Measurements from ENCODE around the gene NUTM2F. TPM values are rescaled to one million over a fixed set of nuclear protein-coding genes. Genes with fewer than 3 reads are reported as not detected.
"Not testable (repeated sequence)": the region's sequence is repeated elsewhere in the genome, so short reads cannot be mapped to it uniquely, and the experiment has no call there.

Gene NUTM2F
- total RNA-seq (2021) = 0.15 to 0.55 TPM in 2 of 3 replicates, not detected in the other
- not detected for Bru-seq, nascent RNA
- long read RNA-seq, experiment 1, partial matches to known transcripts = 0 of 1 reads
- long read RNA-seq, experiment 1, other reads (novel, unspliced or antisense) = 1 of 1 reads
- long read RNA-seq, experiment 2 = 0 reads
- long read RNA-seq, experiment 3 = 0 reads

DNA sequence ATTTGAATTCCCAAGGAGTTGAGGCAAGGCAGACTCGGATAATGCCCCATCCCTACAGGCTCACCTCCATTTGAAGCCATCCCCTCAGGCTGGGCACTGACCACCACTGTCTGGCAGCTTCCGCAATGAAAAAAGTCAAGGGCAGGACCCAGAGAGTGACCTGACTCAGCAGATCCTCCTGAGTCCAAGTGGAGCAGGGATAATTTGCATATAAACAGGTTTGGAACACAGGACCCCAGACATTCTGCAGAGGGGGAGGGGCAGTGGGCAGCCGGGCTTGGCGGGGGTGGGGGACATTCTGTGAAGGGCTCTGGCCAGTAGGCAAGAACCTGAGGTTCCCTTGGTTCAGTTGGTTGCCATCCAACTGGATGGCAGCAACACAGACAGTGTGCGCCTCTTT, at the start of gene NUTM2F:
TSS of gene NUTM2F (minus strand) at position 101 of the 400 bp plus-strand sequence. CDS start at position 80, 21 bp downstream.
- CTCF ChIA-PET, H3K36me3 Mint-ChIP-seq: not testable (repeated sequence)

DNA sequence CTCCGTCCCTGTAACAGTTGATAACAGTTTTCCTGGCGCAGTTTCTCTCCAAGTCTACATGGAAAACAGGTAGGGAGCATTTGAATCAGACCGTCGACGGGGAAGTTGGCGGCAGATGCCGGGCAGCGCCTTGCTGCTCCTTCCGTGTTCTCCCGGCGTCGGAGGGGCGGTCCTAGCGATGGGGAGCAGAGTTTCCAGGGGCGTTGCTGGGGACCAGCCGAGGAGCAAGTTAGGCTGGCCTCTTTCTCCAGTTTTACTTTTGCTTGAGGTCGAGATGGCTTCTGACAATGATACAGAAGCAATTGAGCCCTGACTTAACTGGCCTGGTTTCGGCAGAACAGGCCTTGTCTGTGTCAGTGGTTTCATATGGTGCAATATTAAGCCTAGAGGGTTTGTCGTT, 46.8 kb upstream of the NUTM2F start:
- DNase-seq (ENCODE audit: low spot score); POLR2A ChIA-PET; H3K36me3 Mint-ChIP-seq; CTCF ChIA-PET; H3K9me3 Mint-ChIP-seq; H3K4me1 Mint-ChIP-seq: not testable (repeated sequence)
- H3K27ac Mint-ChIP-seq = peak overlapping the region; percentile 89
- H3K27me3 Mint-ChIP-seq (ENCODE audit: low read depth) = peaks cover 18% of the 10 kb centered on the region
- ATAC-seq = peak; percentile 34
- H3K4me3 Mint-ChIP-seq = peak overlapping the region; percentile 85

More for the DNA sequence above, at the start of gene NUTM2F:
- H3K4me3 Mint-ChIP-seq; POLR2A ChIA-PET; H3K27me3 Mint-ChIP-seq (ENCODE audit: low read depth); H3K4me1 Mint-ChIP-seq; H3K9me3 Mint-ChIP-seq; DNase-seq (ENCODE audit: low spot score); H3K27ac Mint-ChIP-seq: not testable (repeated sequence)
- peak; percentile 16; the same call in 1 of the 2 replicates for ATAC-seq

DNA sequence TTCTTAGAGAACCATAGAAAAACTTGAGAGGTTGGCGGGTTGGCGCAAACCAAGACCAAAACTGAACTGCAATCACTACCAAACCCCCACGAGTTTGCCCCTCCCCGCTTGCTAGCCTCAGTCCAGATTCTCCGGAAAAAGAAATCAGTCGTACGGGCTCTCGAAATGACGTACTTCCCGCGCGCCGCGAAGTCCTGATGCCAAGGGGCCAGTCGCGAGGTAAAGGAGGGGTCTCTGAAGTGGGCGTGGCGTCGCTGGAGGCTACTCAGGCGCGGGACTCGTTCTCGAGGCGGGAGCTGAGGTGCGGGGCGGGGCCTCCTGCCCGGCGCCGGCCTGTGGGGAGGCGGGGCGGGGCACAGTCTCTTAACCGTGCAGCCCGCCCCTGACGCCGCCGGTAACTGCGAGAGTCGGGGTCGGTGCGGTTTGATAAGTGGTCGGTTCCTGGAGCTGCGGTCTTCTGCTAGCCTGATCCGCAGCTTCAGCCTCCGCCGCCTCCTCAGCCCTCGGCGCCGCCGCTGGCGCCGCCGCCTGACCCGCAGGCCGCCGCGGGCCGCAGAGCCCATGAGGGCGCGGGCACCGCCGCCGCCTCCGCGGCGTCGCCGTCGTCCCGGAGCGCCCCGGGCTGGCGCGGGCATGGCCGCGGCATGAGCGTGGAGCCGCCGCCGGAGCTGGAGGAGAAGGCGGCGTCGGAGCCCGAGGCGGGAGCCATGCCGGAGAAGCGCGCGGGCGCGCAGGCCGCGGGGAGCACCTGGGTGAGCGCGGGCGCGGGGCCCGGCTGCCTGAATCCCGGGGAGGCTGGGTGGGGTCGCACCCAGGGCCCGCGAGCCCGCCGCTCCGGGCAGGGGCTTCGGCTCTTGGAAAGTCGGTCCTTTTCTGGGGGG, 46.0 kb upstream of the NUTM2F start:
- peak; percentile 80 for TF ChIP-seq SP1 (CRISPR knock-in tag; conservative IDR thresholded peaks at IDR 0.05)
- TF ChIP-seq TEAD1 (CRISPR knock-in tag; IDR thresholded peaks at IDR 0.05) = 0 out of 2 replicates have a peak, but pooled peaks have one; percentile 16
- peak; percentile 94 for TF ChIP-seq CREM (CRISPR knock-in tag; IDR thresholded peaks at IDR 0.05)
- 0 out of 2 replicates have a peak, but pooled peaks have one; percentile 22 for TF ChIP-seq FOXP1 (CRISPR knock-in tag; IDR thresholded peaks at IDR 0.05; ENCODE audit: borderline replicate concordance)
- peak; percentile 40; the same call in 1 of the 2 replicates for TF ChIP-seq FOXK1 (CRISPR knock-in tag; IDR thresholded peaks at IDR 0.05)
- TF ChIP-seq, protein P1, sequence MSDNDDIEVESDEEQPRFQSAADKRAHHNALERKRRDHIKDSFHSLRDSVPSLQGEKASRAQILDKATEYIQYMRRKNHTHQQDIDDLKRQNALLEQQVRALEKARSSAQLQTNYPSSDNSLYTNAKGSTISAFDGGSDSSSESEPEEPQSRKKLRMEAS (CRISPR knock-in tag; IDR thresholded peaks at IDR 0.05) = 0 out of 2 replicates have a peak, but pooled peaks have one; percentile 18
- 0 out of 2 replicates have a peak, but pooled peaks have one; percentile 29 for TF ChIP-seq GABPB1 (CRISPR knock-in tag; IDR thresholded peaks at IDR 0.05)
- 0 out of 2 replicates have a peak, but pooled peaks have one; percentile 73 for TF ChIP-seq ZBTB21 (CRISPR knock-in tag; IDR thresholded peaks at IDR 0.05; ENCODE audit: borderline replicate concordance)
- TF ChIP-seq, protein P2, sequence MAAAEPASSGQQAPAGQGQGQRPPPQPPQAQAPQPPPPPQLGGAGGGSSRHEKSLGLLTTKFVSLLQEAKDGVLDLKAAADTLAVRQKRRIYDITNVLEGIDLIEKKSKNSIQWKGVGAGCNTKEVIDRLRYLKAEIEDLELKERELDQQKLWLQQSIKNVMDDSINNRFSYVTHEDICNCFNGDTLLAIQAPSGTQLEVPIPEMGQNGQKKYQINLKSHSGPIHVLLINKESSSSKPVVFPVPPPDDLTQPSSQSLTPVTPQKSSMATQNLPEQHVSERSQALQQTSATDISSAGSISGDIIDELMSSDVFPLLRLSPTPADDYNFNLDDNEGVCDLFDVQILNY (CRISPR knock-in tag; IDR thresholded peaks at IDR 0.05) = 0 out of 2 replicates have a peak, but pooled peaks have one; percentile 28
- peaks cover 23% of the 10 kb centered on the region for H3K27me3 Mint-ChIP-seq (ENCODE audit: low read depth)
- H3K36me3 Mint-ChIP-seq, CTCF ChIA-PET, H3K4me1 Mint-ChIP-seq, POLR2A ChIA-PET, H3K9me3 Mint-ChIP-seq: not testable (repeated sequence)
- ATAC-seq = peak; percentile 99
- DNase-seq (ENCODE audit: low spot score) = peak; percentile 90
- H3K4me3 Mint-ChIP-seq = peak overlapping the region; percentile 85
- H3K27ac Mint-ChIP-seq = peak overlapping the region; percentile 89

DNA sequence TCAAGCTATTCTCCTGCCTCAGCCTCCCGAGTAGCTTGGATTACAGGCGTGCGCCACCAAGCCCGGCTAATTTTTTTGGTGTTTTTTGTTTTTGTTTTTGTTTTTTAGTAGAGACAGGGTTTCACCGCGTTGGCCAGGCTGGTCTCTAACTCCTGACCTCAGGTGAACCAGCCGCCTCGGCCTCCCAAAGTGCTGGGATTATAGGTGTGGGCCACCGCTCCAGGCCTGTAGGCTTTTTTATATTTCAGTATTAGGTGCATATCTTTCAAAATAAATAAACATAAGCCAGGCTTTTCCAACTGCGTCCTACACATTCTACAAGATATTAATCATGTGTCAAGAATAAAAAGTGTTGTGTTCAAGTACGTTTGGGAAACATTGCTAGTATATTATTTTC, 45.3 kb upstream of the NUTM2F start:
- Mint-ChIP-seq H3K27me3 (ENCODE audit: low read depth) (peaks cover 23% of the 10 kb centered on the region), H3K27ac (peak overlapping the region; percentile 89), H3K4me3 (peak overlapping the region; percentile 69)
- POLR2A ChIA-PET; H3K9me3 Mint-ChIP-seq; H3K4me1 Mint-ChIP-seq; H3K36me3 Mint-ChIP-seq; DNase-seq (ENCODE audit: low spot score); CTCF ChIA-PET; ATAC-seq: not testable (repeated sequence)

GRCh38 chr9:94370266-94370665, 41.8 kb upstream of the NUTM2F start:
- H3K4me1 Mint-ChIP-seq; H3K36me3 Mint-ChIP-seq; H3K9me3 Mint-ChIP-seq; H3K4me3 Mint-ChIP-seq; POLR2A ChIA-PET; H3K27ac Mint-ChIP-seq; CTCF ChIA-PET; ATAC-seq; DNase-seq (ENCODE audit: low spot score): not testable (repeated sequence)
- H3K27me3 Mint-ChIP-seq (ENCODE audit: low read depth) = peaks cover 26% of the 10 kb centered on the region

- CTCF ChIA-PET; H3K27me3 Mint-ChIP-seq (ENCODE audit: low read depth); H3K9me3 Mint-ChIP-seq; H3K27ac Mint-ChIP-seq; H3K36me3 Mint-ChIP-seq; H3K4me1 Mint-ChIP-seq; POLR2A ChIA-PET; H3K4me3 Mint-ChIP-seq; ATAC-seq; DNase-seq (ENCODE audit: low spot score): not testable (repeated sequence)
Measured at GRCh38 chr9:94364093-94364614, 35.7 kb upstream of the NUTM2F start.

DNA sequence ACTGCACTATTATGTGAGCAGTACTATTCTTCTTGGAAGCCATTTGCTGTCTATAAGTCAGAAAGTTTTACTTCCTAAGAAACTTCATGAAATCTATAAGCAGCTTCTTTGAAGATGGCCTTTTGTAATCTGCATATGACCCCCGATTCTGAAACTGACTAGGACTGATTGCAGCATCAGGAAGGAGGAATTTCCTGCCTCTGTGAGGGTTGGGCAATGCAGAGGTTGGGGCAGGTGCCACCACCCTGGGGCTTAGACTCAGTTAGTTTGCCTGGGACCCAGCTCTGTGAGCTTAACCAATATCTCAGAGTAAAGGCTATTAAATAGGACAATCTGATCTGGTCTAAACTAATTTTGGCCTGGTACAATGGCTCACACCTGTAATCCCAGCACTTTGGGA, 28.7 kb upstream of the NUTM2F start:
- H3K27me3 Mint-ChIP-seq (ENCODE audit: low read depth); ATAC-seq; H3K4me3 Mint-ChIP-seq; DNase-seq (ENCODE audit: low spot score); H3K27ac Mint-ChIP-seq; H3K9me3 Mint-ChIP-seq; POLR2A ChIA-PET; H3K36me3 Mint-ChIP-seq; H3K4me1 Mint-ChIP-seq; CTCF ChIA-PET: not testable (repeated sequence)

DNA sequence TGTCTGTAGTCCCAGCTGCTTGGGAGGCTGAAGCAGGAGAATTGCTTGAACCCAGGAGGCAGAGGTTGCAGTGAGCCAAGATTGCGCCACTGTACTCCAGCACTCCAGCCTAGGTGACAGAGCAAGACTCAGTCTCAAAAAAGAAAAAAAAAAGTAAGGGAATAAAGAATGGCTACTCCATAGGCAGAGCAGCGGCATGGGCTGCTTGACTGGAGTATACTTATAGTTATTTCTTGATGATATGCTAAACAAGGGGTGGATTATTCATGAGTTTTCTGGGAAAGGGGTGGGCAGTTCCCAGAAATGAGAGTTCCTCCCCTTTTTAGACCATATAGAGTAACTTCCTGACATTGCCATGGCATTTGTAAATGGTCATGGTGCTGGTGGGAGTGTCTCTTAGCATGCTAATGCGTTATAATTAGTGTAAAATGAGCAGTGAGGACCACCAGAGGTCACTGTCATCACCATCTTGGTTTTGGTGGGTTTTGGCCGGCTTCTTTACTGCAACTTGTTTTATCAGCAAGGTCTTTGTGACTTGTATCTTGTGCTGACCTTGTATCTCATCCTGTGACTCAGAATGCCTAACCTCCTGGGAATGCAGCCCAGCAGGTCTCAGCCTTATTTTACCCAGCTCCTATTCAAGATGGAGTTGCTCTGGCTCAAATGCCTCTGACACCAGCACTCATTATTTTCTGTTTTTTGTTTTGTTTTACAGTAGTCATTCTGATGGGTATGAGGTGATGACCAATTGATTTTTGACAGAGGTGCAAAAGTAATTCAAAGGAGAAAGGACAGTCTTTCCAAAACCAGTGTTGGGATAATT, 23.7 kb upstream of the NUTM2F start:
- DNase-seq (ENCODE audit: low spot score); H3K27me3 Mint-ChIP-seq (ENCODE audit: low read depth); ATAC-seq; POLR2A ChIA-PET; H3K4me1 Mint-ChIP-seq; CTCF ChIA-PET; H3K9me3 Mint-ChIP-seq; H3K27ac Mint-ChIP-seq; H3K4me3 Mint-ChIP-seq; H3K36me3 Mint-ChIP-seq: not testable (repeated sequence)

DNA sequence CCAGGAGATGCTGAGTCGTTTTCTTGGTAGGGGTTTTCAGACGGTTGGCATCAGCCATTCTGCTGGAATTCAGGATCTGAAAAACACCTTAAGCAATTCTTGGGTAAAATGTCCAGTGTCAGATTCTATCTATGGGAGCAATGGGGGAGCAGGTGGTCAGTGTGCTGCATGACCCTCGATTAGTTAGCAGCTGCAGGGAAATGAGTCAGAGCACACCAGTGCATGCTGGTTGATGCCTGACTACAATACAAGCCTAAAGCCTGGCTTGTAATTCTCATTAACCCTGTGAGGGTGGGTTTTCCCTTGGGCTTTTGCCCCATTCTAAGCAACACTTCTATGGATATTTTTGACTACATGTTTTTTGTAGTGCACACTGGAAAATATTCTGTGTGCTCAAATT, 20.3 kb upstream of the NUTM2F start:
- POLR2A ChIA-PET; H3K4me1 Mint-ChIP-seq; H3K9me3 Mint-ChIP-seq; ATAC-seq; CTCF ChIA-PET; H3K27ac Mint-ChIP-seq; H3K36me3 Mint-ChIP-seq; H3K27me3 Mint-ChIP-seq (ENCODE audit: low read depth); H3K4me3 Mint-ChIP-seq; DNase-seq (ENCODE audit: low spot score): not testable (repeated sequence)
